HEK293T (cell line): ENCODE results near the gene C6orf47.

Source experiments
- CTCF ChIA-PET: fragments of 350-600 bp; formaldehyde crosslinking; extraction: SDS; loops from one replicate; lab custom pipeline; 2021; ENCODE audit warnings: antibody characterized with exemption, inconsistent platforms; lab: Yijun Ruan, JAX
- POLR2A ChIA-PET: fragments of 350-600 bp; formaldehyde crosslinking; extraction: SDS; loops from one replicate; lab custom pipeline; 2020; ENCODE audit warnings: antibody characterized with exemption, inconsistent platforms; lab: Yijun Ruan, JAX
- DNase-seq: peaks from one replicate; pipeline ENCODE4 v3.0.0; 2012; ENCODE audit warnings: mixed read lengths; ENCODE audit errors: extremely low spot score
- ARNT ChIP-seq: fragments of 450-650 bp; IDR thresholded peaks from 2 replicates; pipeline ENCODE4 v1.6.1; 2017; ENCODE audit warnings: mild to moderate bottlenecking
- BHLHE40 ChIP-seq: fragments of 450-650 bp; IDR thresholded peaks from 2 replicates; pipeline ENCODE4 v1.6.1; 2016; ENCODE audit warnings: mild to moderate bottlenecking, moderate library complexity, borderline replicate concordance
- CTBP1 ChIP-seq: fragments of 450-650 bp; IDR thresholded peaks from 2 replicates; pipeline ENCODE4 v1.6.1; 2016; ENCODE audit warnings: borderline replicate concordance
- ELF4 ChIP-seq: fragments of 450-650 bp; IDR thresholded peaks from 2 replicates; pipeline ENCODE4 v1.6.1; 2017; ENCODE audit warnings: antibody characterized with exemption
- FOXA1 ChIP-seq: fragments of 450-650 bp; IDR thresholded peaks from 2 replicates; pipeline ENCODE4 v1.6.1; 2016; ENCODE audit warnings: mild to moderate bottlenecking
- FOXK2 ChIP-seq: fragments of 450-650 bp; IDR thresholded peaks from 2 replicates; pipeline ENCODE4 v1.6.1; 2016; ENCODE audit warnings: mild to moderate bottlenecking
- FOXM1 ChIP-seq: fragments of 450-650 bp; IDR thresholded peaks from 2 replicates; pipeline ENCODE4 v1.6.1; 2017; ENCODE audit warnings: mild to moderate bottlenecking, borderline replicate concordance
- HDGF ChIP-seq: fragments of 450-650 bp; IDR thresholded peaks from 2 replicates; pipeline ENCODE4 v1.6.1; 2017; ENCODE audit warnings: antibody characterized with exemption, borderline replicate concordance
- L3MBTL2 ChIP-seq: fragments of 450-650 bp; conservative IDR thresholded peaks from 2 replicates; pipeline ENCODE4 v1.6.1; 2016; ENCODE audit warnings: mild to moderate bottlenecking
- LEF1 ChIP-seq: fragments of 450-650 bp; IDR thresholded peaks from 2 replicates; pipeline ENCODE4 v1.6.1; 2017; ENCODE audit warnings: mild to moderate bottlenecking, borderline replicate concordance
- NFRKB ChIP-seq: fragments of 450-650 bp; IDR thresholded peaks from 2 replicates; pipeline ENCODE4 v1.6.1; 2016; ENCODE audit warnings: mild to moderate bottlenecking, moderate library complexity
- SP1 ChIP-seq: fragments of 450-650 bp; IDR thresholded peaks from 2 replicates; pipeline ENCODE4 v1.6.1; 2017
- SUZ12 ChIP-seq: fragments of 450-650 bp; IDR thresholded peaks from 2 replicates; pipeline ENCODE4 v1.6.1; 2016; ENCODE audit warnings: mild to moderate bottlenecking
- TARDBP ChIP-seq: fragments of 450-650 bp; IDR thresholded peaks from 2 replicates; pipeline ENCODE4 v1.6.1; 2016
- ZNF384 ChIP-seq: fragments of 450-650 bp; IDR thresholded peaks from 2 replicates; pipeline ENCODE4 v1.6.1; 2016
- TF ChIP-seq, protein P1 (sequence below): fragments of 450-650 bp; IDR thresholded peaks from 2 replicates; pipeline ENCODE4 v1.6.1; 2016

C6orf47 gene

DNA sequence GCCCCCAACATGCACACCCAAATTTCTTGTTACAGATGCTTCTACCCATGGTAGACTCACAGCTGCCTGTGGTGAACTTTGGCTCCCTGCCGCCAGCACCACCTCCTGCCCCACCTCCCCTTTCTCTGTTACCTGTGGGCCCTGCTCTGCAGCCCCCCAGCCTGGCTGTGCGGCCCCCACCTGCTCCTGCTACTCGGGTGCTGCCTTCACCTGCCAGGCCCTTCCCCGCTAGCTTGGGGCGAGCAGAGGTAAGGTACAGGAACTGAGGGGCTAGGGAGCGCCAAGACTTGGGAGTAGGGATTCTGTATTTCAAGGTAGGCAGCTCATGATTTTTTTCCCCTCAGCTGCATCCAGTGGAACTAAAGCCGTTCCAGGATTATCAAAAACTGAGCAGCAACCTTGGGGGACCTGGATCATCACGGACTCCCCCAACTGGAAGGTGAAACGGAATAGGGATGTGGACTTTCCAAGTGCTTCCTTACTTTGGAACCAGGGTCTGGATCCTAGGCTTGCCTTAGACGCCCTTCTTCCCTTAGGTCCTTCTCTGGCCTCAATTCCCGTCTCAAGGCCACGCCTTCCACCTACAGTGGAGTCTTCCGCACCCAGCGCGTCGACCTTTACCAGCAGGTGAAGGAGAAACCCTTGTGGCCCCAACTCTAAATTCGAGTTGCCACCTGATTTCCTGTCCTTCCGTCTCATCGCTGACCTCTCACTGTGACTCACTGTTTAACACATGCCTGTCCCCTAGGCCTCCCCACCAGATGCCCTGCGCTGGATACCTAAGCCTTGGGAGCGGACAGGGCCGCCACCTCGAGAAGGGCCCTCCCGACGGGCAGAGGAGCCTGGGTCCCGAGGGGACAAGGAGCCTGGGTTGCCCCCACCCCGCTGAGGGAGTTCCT lies 23.6 kb downstream of the C6orf47 start:
- DNase-seq: no peak
- POLR2A ChIA-PET: interaction anchor here (0.6 to 3.7 kb wide), 10 partner anchors 9 to 90 kb away, joined by 3 to 20 read pairs (median 4); partner anchors contain the start of genes ATP6V1G2, BAG6, C6orf47 and GPANK1
- TF ChIP-seq L3MBTL2 (no peak), TARDBP (no peak)
- CTCF ChIA-PET: no interaction called here

DNA sequence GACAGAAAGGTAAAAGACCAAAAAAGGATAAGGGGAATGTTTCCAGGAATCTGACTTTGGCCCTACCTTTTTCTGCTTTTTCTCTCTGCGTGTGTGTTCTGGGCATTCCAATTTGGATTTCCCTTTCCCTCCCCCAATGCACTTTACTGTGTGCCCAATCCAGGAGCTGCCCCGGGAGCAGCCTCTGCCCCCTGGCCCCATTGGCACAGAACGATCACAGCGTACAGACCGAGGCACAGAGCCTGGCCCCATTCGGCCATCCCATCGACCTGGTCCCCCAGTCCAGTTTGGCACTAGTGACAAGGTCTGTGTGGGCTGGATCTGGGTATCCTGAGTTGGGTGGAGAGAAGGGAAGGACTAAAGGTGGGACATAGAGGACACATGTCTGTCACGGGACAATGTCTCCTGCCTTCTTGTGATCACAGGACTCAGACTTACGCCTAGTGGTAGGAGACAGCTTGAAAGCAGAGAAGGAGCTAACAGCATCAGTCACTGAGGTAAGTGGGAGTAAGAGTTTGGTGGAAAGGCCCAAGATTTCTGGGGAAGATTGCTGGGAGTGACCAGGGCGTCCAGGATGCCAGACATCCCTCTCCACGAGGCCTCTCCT lies 25.5 kb downstream of the C6orf47 start:
- POLR2A ChIA-PET: interaction anchor here (1.0 to 2.0 kb wide), 5 partner anchors 10 to 88 kb away, joined by 3 to 11 read pairs (median 7); partner anchors contain the start of genes ATP6V1G2, BAG6, LY6G5B and NFKBIL1
- TF ChIP-seq LEF1: no peak
- no peak for TF ChIP-seq CTBP1
- TF ChIP-seq ZNF384: no peak
- TF ChIP-seq FOXM1: no peak
- no peak for TF ChIP-seq ELF4
- TF ChIP-seq SP1: no peak
- TF ChIP-seq FOXK2: no peak
- TF ChIP-seq ARNT: no peak
- no peak for DNase-seq
- CTCF ChIA-PET: interaction anchor here (1.1 kb wide), 1 partner anchor 17 kb away, joined by 3 read pairs; no protein-coding TSS in a partner anchor

DNA sequence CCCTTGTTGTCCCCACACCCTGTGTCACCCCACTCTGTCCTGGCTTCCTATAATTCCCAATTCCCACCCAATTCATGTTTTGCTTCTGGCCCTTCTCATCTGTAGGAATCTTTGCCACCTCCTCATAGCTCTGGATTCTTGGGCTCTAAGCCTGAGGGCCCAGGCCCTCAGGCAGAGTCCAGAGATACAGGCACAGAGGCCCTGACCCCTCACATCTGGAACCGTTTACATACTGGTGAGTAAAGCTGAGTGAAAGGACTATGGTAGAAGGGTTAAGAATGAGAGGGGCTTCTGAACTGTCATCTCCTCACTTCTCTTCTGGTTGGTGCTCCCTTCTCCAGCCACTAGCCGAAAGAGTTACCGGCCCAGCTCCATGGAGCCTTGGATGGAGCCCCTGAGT lies 26.4 kb downstream of the C6orf47 start:
- TF ChIP-seq ELF4: no peak
- TF ChIP-seq TARDBP: no peak
- no peak for TF ChIP-seq SP1
- no peak for TF ChIP-seq FOXA1
- TF ChIP-seq L3MBTL2: no peak
- TF ChIP-seq, protein P1, sequence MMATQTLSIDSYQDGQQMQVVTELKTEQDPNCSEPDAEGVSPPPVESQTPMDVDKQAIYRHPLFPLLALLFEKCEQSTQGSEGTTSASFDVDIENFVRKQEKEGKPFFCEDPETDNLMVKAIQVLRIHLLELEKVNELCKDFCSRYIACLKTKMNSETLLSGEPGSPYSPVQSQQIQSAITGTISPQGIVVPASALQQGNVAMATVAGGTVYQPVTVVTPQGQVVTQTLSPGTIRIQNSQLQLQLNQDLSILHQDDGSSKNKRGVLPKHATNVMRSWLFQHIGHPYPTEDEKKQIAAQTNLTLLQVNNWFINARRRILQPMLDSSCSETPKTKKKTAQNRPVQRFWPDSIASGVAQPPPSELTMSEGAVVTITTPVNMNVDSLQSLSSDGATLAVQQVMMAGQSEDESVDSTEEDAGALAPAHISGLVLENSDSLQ: no peak
- TF ChIP-seq BHLHE40: no peak
- no peak for TF ChIP-seq HDGF
- TF ChIP-seq SUZ12: no peak
- ChIA-PET POLR2A (interaction anchor here (1.0 to 2.0 kb wide), 4 partner anchors 9 to 92 kb away, joined by 3 to 11 read pairs (median 4); partner anchors contain the start of genes BAG6 and DDX39B), CTCF (no interaction called here)
- no peak for DNase-seq

DNA sequence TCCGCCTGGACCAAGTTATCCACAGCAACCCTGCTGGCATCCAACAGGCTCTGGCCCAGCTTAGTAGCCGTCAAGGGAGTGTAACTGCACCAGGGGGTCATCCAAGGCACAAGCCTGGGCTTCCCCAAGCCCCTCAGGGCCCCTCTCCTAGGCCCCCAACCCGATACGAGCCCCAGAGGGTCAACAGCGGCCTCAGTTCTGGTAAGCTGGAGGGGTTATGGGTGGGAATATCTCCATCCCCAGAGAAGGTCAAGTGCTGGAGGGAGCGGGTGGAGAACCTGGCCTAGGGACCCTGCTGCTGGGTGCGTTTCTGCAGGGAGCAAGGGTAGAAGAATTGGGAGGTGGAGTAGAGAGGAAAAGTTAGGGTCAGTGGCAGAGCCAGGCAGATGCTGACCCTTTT lies 27.1 kb downstream of the C6orf47 start:
- no peak for DNase-seq
- TF ChIP-seq FOXM1: no peak
- TF ChIP-seq NFRKB: no peak
- TF ChIP-seq ZNF384: no peak
- TF ChIP-seq SUZ12: no peak
- TF ChIP-seq L3MBTL2: no peak
- TF ChIP-seq CTBP1: no peak
- POLR2A ChIA-PET: interaction anchor here (0.8 to 1.4 kb wide), 4 partner anchors 10 to 92 kb away, joined by 3 to 5 read pairs (median 4); partner anchors contain the start of gene DDX39B

DNA sequence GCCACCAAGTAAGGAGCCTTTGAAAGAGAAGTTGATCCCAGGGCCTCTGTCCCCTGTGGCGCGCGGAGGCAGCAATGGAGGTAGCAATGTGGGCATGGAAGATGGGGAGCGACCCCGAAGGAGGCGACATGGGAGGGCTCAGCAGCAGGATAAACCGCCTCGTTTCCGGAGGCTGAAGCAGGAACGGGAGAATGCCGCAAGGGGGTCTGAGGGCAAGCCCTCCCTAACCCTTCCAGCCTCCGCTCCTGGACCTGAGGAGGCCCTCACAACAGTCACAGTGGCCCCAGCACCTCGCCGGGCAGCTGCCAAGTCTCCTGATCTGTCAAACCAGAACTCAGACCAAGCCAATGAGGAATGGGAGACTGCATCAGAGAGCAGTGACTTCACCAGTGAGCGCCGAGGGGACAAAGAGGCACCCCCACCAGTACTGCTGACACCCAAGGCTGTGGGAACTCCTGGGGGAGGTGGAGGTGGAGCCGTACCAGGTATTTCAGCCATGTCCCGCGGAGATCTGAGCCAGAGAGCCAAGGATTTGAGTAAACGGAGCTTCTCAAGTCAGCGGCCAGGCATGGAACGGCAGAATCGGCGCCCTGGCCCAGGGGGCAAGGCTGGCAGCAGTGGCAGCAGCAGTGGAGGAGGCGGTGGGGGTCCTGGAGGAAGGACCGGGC lies 28.2 kb downstream of the C6orf47 start:
- DNase-seq: no peak
- ChIA-PET CTCF (no interaction called here), POLR2A (interaction anchor here (0.8 to 1.4 kb wide), 2 partner anchors 10 to 91 kb away, joined by 3 to 4 read pairs; partner anchors contain the start of gene DDX39B)
- TF ChIP-seq, protein P1: no peak
- no peak for TF ChIP-seq FOXA1
- no peak for TF ChIP-seq SP1
- no peak for TF ChIP-seq LEF1
- no peak for TF ChIP-seq FOXM1
- no peak for TF ChIP-seq ARNT
- TF ChIP-seq SUZ12: no peak
- no peak for TF ChIP-seq CTBP1
- no peak for TF ChIP-seq HDGF
- TF ChIP-seq NFRKB: no peak
- TF ChIP-seq ELF4: no peak

More for the DNA sequence above, 27.1 kb downstream of the C6orf47 start:
- CTCF ChIA-PET: no interaction called here

DNA sequence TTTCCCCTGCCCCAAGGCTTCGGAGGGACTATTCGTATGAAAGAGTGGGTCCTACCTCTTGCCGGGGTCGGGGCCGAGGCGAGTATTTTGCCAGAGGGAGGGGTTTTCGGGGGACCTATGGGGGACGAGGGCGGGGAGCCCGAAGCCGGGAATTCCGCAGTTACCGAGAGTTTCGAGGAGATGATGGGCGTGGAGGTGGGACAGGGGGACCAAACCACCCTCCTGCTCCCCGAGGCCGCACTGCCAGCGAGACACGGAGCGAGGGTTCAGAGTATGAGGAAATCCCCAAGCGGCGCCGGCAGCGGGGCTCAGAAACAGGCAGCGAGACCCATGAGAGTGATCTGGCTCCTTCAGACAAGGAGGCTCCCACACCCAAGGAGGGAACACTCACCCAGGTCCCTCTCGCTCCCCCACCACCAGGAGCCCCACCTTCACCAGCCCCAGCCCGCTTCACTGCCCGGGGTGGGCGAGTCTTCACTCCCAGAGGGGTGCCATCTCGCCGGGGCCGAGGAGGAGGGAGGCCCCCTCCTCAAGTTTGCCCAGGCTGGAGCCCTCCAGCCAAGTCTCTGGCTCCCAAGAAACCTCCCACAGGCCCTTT lies 28.8 kb downstream of the C6orf47 start:
- CTCF ChIA-PET: no interaction called here
- POLR2A ChIA-PET: no interaction called here
- no peak for DNase-seq
- TF ChIP-seq HDGF (no peak), ARNT (no peak), BHLHE40 (no peak), L3MBTL2 (no peak)
